Measurements from ENCODE around the gene KLK3.
"Not testable (repeated sequence)": the region's sequence is repeated elsewhere in the genome, so short reads cannot be mapped to it uniquely, and the experiment has no call there.

The KLK3 gene

GRCh38 chr19:50870417-50871089 is 15.8 kb downstream of the KLK3 start:
- DNase-seq, result no peak

GRCh38 chr19:50873056-50873455 is 18.3 kb downstream of the KLK3 start, which contains the start of gene KLK2:
TSS of gene KLK2 (plus strand) at chr19:50873439. CDS start at chr19:50873474, 35 bp downstream.
- no peak for DNase-seq

- DNase-seq, result no peak
Observed at GRCh38 chr19:50874211-50874610, 19.5 kb downstream of the KLK3 start.

- no peak for DNase-seq
Observed at GRCh38 chr19:50875795-50876422, 21.2 kb downstream of the KLK3 start.

DNA sequence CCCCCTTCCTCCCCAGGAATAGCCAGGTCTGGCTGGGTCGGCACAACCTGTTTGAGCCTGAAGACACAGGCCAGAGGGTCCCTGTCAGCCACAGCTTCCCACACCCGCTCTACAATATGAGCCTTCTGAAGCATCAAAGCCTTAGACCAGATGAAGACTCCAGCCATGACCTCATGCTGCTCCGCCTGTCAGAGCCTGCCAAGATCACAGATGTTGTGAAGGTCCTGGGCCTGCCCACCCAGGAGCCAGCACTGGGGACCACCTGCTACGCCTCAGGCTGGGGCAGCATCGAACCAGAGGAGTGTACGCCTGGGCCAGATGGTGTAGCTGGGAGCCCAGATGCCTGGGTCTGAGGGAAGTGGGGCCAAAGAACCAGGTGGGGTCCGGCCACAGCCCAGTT is 21.7 kb downstream of the KLK3 start:
- no peak for DNase-seq

- no peak for DNase-seq
Observed at GRCh38 chr19:50877338-50877737, 22.6 kb downstream of the KLK3 start.

- no peak for DNase-seq
Observed at GRCh38 chr19:50878851-50879250, 24.1 kb downstream of the KLK3 start.

DNA sequence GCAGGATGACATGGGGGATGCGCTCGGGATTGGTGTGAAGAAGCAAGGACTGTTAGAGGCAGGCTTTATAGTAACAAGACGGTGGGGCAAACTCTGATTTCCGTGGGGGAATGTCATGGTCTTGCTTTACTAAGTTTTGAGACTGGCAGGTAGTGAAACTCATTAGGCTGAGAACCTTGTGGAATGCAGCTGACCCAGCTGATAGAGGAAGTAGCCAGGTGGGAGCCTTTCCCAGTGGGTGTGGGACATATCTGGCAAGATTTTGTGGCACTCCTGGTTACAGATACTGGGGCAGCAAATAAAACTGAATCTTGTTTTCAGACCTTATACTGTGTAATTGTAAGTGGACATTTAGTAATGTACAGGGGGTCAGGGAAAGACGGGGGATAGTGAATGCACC is 25.5 kb downstream of the KLK3 start:
- no peak for DNase-seq

GRCh38 chr19:50882188-50882587 is 27.5 kb downstream of the KLK3 start:
- DNase-seq, result no peak

DNA sequence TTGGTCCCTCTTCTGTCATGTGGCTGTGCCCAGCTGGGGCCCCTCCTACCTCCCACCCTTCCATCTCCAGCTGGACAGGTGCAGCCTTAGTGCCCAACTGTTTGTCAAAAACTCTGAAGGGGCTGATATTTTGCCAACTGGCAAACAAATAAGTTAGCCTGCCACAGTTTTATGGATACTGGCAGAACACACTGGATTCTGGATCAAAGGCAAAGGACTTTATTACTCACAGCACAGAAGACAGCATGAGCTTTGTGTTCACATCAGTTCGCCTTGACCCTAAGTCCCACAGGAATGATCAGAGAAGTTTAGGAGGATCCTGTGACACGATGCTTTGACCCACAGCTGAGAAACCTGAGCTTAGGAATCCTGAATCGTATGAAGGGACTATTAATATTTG is 34.9 kb downstream of the KLK3 start:
- no peak for DNase-seq

GRCh38 chr19:50890422-50891252 is 35.9 kb downstream of the KLK3 start:
- DNase-seq, result no peak

GRCh38 chr19:50891253-50891625 is 36.5 kb downstream of the KLK3 start:
- DNase-seq, result no peak

DNA sequence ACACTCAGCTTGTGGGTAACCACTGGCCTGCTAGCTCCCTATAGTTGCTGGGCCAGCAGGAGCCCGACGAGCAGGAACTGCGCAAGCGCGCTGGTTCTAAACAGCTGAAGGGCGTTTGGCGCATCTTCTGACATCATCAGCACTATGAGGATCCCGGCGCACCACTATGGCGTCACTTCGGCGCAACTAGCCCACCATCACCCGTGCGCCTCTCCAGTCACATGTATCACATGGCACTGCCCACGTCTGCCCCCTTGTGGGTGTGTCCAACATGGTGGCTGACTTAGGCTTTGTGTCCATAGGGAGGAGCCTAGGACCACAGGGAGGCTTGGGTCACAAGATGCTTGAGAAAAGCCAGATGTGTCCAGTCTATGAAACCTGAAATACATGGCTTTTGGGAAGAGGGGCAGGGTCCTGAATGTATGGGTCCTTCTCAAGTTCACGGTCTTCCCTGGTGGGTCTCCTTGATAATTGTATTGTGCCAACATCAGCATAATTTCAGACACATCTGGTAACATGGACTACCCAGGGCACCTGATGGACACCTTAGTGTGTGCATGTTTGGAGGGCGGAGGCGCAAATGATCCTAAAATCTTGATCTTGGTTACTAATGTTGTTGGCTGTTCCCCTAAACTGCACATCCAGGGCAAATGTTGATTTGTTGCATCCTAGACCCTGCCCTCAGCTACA is 38.5 kb downstream of the KLK3 start:
- DNase-seq, result no peak

- no peak for DNase-seq
Observed at GRCh38 chr19:50894478-50895356, 40.0 kb downstream of the KLK3 start.

- not testable (repeated sequence) for DNase-seq
Observed at GRCh38 chr19:50896089-50896590, 41.4 kb downstream of the KLK3 start.

DNA sequence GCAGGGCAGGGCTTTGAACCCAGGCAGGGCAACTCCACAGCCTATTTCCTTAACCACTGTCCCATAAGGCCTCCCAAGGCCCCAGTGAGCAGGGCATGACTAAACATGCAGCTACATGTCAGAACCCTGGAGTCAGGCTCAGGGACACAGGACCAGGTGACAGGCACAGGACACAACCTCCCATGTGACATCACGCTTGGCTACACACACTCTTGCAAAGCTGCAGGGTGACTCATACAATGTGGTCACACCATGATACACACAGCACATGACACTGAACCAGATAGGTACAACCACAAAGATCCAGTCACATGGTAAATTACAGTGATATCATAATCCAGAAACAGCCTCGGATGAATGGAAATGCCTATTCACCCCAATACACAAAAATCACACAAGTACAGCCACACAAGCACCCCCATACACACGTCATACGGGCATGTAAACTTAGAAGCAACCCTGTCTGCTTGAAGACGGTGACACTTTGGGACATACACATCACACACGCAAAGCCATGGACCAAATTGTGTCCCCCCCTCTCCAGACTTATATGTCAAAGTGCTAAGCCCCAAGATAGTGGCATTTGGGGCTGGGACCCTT is 42.0 kb downstream of the KLK3 start:
- no peak for DNase-seq

- no peak for DNase-seq
Observed at GRCh38 chr19:50897191-50897607, 42.5 kb downstream of the KLK3 start.

- no peak for DNase-seq
Observed at GRCh38 chr19:50897612-50898011, 42.9 kb downstream of the KLK3 start.

- DNase-seq, result no peak
Observed at GRCh38 chr19:50898018-50898417, 43.3 kb downstream of the KLK3 start.

GRCh38 chr19:50899569-50899968 is 44.9 kb downstream of the KLK3 start:
- DNase-seq, result no peak

- DNase-seq, result no peak
Observed at GRCh38 chr19:50902640-50903039, 47.9 kb downstream of the KLK3 start.

- DNase-seq, result no peak
Observed at GRCh38 chr19:50906217-50906616, 51.5 kb downstream of the KLK3 start.

Measured in CD4-positive, alpha-beta T cell treated with Interleukin-17A for 1 hour (primary cell).